Measurements from ENCODE around the gene ETV6. TPM values are rescaled to one million over a fixed set of nuclear protein-coding genes. Genes with fewer than 3 reads are reported as not detected.

The ETV6 gene
- total and polyA plus RNA-seq, 9 of the 15 experiments (the other 6 are each of a cell fraction or from before 2014, with no cell fraction given), result 0.81 to 12.7 (median 4.1) TPM

GRCh38 chr12:11703378-11703777, 53.9 kb downstream of the ETV6 start:
- H3K27ac ChIP-seq (ENCODE audit: extremely low read depth, low read depth, low read length), result no peak overlapping the region
- in situ Hi-C loops (cut with MboI), result no loop called here
- FAIRE-seq (no peak), ATAC-seq (no peak), DNase-seq (ENCODE audit: extremely low read depth in 1 of 4, low spot score in 3 of 4) (no peak)
- no peaks in the 10 kb centered on the region for H3K79me2 ChIP-seq (ENCODE audit: control insufficient read depth, insufficient read depth, low read length)
- H4K20me1 ChIP-seq (replicated peaks; ENCODE audit: control insufficient read depth, insufficient read depth, low read length), result no peaks in the 10 kb centered on the region
- no peak for TF ChIP-seq E2F4 (CRISPR knock-in tag; IDR thresholded peaks at IDR 0.05; ENCODE audit: low read depth)
- TF ChIP-seq FOXP1 (CRISPR knock-in tag; IDR thresholded peaks at IDR 0.05), result no peak
- TF ChIP-seq MLX (CRISPR knock-in tag; conservative IDR thresholded peaks at IDR 0.05), result no peak
- no peaks in the 10 kb centered on the region for H3K36me3 ChIP-seq (ENCODE audit: control insufficient read depth, insufficient read depth, low read length)
- WGBS (ENCODE audit: insufficient coverage, low coverage, missing lambda C conversion rate), result 57% methylated on average over 4 of the region's 4 CpGs
- ChIA-PET POLR2A (no interaction called here), CTCF (ENCODE audit: low intra/inter-chr PET ratio) (no interaction called here)
- H3K9ac ChIP-seq (ENCODE audit: insufficient read depth in 1 of 2, low read depth in 2 of 2, low read length in 2 of 2), result no peak overlapping the region
- H3K9me3 ChIP-seq (replicated peaks; ENCODE audit: control insufficient read depth, insufficient read depth, low read depth, low read length), result no peaks in the 10 kb centered on the region
- H3K27me3 ChIP-seq (ENCODE audit: control insufficient read depth in 2 of 2, insufficient read depth in 2 of 2, low read length in 2 of 2), result no peaks in the 10 kb centered on the region
- no peaks in the 10 kb centered on the region for H3K9me1 ChIP-seq (ENCODE audit: control insufficient read depth, insufficient read depth, low read length)
- no TSS peak for BruUV-seq (replicated peaks)
- H3K4me1 ChIP-seq (replicated peaks in 1 of 2; ENCODE audit: control insufficient read depth in 2 of 2, insufficient read depth in 2 of 2, low read length in 2 of 2), result peaks cover 0 to 11% of the 10 kb centered on the region in 2 experiments; a peak in 3 of 5 replicates
- no peak overlapping the region for H3K4me2 ChIP-seq (ENCODE audit: insufficient read depth, low read length)
- no peak overlapping the region for H3K4me3 ChIP-seq
- H2AFZ ChIP-seq (ENCODE audit: low read depth, low read length), result no peak overlapping the region
- intact Hi-C loops (cut with micrococcal nuclease), result no loop called here

- intact Hi-C loops (cut with micrococcal nuclease), result no loop called here
- no peaks in the 10 kb centered on the region for H3K36me3 ChIP-seq (ENCODE audit: control insufficient read depth, insufficient read depth, low read length)
- TF ChIP-seq RFX7 (CRISPR knock-in tag; IDR thresholded peaks at IDR 0.05) (no peak), RBM14 (IDR thresholded peaks at IDR 0.05; ENCODE audit: borderline replicate concordance, insufficient read depth, low read depth, low read length) (no peak), ZNF583 (CRISPR knock-in tag; IDR thresholded peaks at IDR 0.05) (no peak), BCLAF1 (IDR thresholded peaks at IDR 0.05; ENCODE audit: borderline replicate concordance in 1 of 2, control insufficient read depth in 1 of 2, low read depth in 2 of 2, low read length in 1 of 2) (no peak), ELK1 (CRISPR knock-in tag; IDR thresholded peaks at IDR 0.05) (no peak), NCOA2 (IDR thresholded peaks at IDR 0.05; ENCODE audit: partially characterized antibody in 2 of 2) (no peak)
Measured at GRCh38 chr12:11704089-11704488, 54.6 kb downstream of the ETV6 start.

More at GRCh38 chr12:11704089-11704488, 54.6 kb downstream of the ETV6 start:
- Histone ChIP-seq H3K4me1 (replicated peaks in 1 of 2; ENCODE audit: control insufficient read depth in 2 of 2, insufficient read depth in 2 of 2, low read length in 2 of 2) (peaks cover 0 to 11% of the 10 kb centered on the region in 2 experiments; a peak in 3 of 5 replicates), H3K79me2 (ENCODE audit: control insufficient read depth, insufficient read depth, low read length) (no peaks in the 10 kb centered on the region), H2AFZ (ENCODE audit: low read depth, low read length) (no peak overlapping the region), H3K4me2 (ENCODE audit: insufficient read depth, low read length) (no peak overlapping the region), H3K9me3 (replicated peaks; ENCODE audit: control insufficient read depth, insufficient read depth, low read depth, low read length) (no peaks in the 10 kb centered on the region), H3K27me3 (ENCODE audit: control insufficient read depth in 2 of 2, insufficient read depth in 2 of 2, low read length in 2 of 2) (no peaks in the 10 kb centered on the region), H3K9me1 (ENCODE audit: control insufficient read depth, insufficient read depth, low read length) (no peaks in the 10 kb centered on the region), H4K20me1 (replicated peaks; ENCODE audit: control insufficient read depth, insufficient read depth, low read length) (no peaks in the 10 kb centered on the region), H3K27ac (ENCODE audit: extremely low read depth, low read depth, low read length) (no peak overlapping the region), H3K9ac (ENCODE audit: insufficient read depth in 1 of 2, low read depth in 2 of 2, low read length in 2 of 2) (no peak overlapping the region), H3K4me3 (no peak overlapping the region)
- CTCF ChIA-PET (ENCODE audit: low intra/inter-chr PET ratio), result no interaction called here
- DNase-seq (ENCODE audit: extremely low read depth in 1 of 4, low spot score in 3 of 4) (no peak), ATAC-seq (no peak), FAIRE-seq (no peak)
- POLR2A ChIA-PET, result no interaction called here
- no TSS peak for BruUV-seq (replicated peaks)
- in situ Hi-C loops (cut with MboI), result no loop called here
- WGBS (ENCODE audit: insufficient coverage, low coverage, missing lambda C conversion rate), result 93% methylated on average over 7 of the region's 8 CpGs
